ENCODE results near the gene ARHGAP45. TPM values are rescaled to one million over a fixed set of nuclear protein-coding genes. Genes with fewer than 3 reads are reported as not detected.

ARHGAP45 gene
- total RNA-seq, 1 donor from 2014 or later: 3.2 TPM

DNA sequence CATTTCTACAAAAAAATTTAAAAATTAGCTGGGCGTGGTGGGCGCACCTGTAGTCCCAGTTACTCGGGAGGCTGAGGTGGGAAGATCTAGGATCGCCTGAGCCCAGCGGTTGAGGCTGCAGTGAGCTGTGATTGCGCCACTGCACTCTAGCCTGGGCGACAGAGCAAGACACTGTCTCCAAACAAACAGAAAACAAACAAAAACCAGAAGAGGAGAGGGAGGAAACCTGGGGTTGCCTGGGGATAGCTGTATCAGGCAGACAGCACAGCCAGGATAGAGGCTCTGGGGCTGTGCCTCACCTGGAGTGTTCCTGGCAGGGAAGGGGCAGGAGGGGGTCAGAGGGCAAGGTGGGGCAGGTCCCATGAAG is 30.8 kb downstream of the ARHGAP45 start:
- Mint-ChIP-seq H3K27me3 (ENCODE audit: low read depth) (no peaks in the 10 kb centered on the region), H3K9me3 (no peaks in the 10 kb centered on the region), H3K36me3 (no peaks in the 10 kb centered on the region), H3K27ac (peak overlapping the region; percentile 31), H3K4me1 (peaks cover 33% of the 10 kb centered on the region), H3K4me3 (peak overlapping the region; percentile 20)
- no peak for DNase-seq (ENCODE audit: low spot score in 2 of 2, unreplicated experiment in 2 of 2)
- TF ChIP-seq CTCF (IDR thresholded peaks at IDR 0.05; ENCODE audit: unreplicated experiment): no peak

DNA sequence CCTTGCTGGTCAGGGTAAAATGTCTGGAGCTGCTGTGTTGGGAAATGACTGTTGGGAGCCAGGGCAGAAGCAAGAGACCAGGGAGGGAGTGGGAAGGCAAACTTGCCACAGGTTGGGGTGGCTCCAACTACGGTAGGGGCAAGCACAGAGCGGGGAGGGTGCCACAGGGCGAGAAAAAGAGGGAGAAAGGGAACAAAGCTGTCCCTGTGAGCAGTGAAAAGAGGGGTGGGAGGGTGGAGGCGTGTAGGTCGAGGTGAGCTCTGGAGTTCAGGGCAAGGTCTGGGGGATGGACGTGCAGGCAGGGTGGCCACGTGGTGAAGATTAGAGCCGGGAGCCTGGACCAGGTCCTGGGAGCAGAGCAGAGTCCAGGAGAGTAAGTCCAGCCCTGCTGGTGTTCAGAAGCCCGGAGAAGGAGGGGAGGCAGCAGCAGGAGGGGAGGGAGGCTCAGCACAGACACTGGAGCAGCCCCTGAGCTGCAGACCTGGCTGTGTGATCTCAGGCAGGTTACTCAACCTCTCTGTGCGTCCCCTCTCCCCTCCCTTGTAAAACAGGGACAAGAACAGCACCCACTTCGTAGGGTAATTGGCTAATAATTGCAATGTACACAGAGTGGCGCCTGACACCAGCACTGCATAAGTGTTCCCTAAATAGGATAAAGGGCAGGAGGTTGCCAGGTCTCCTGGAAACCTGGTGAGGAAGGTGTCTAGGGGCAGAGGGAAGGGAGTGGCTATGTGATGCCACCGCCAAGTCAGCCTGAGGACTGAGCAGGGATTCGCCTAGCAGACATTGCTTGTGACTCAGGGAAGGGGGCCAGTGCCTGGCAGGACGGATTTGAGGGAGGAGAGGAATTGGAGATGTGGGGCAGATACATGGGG is 31.4 kb downstream of the ARHGAP45 start:
- TF ChIP-seq CTCF (IDR thresholded peaks at IDR 0.05; ENCODE audit: unreplicated experiment): no peak
- Mint-ChIP-seq H3K4me3 (no peak overlapping the region), H3K9me3 (no peaks in the 10 kb centered on the region), H3K27ac (peak overlapping the region; percentile 31), H3K4me1 (peaks cover 32% of the 10 kb centered on the region), H3K36me3 (no peaks in the 10 kb centered on the region), H3K27me3 (ENCODE audit: low read depth) (no peaks in the 10 kb centered on the region)
- no peak for DNase-seq (ENCODE audit: low spot score in 2 of 2, unreplicated experiment in 2 of 2)

DNA sequence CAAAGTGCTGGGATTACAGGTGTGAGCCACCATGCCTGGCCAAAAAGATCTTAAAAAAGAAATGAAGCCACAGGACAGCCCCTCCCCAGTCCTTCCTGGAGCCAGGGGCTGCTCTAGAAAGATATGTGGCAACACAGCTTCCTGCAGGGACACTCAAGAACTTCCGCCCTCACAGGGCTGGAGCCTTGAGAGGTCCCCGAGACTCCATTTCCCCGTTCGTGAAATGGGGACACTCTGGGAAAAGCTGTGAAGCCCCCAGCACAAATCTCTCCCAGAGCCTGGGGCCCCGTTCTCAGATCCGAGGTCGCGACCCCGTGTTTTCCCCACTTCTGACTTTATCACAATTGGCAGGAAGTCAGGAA is 34.4 kb downstream of the ARHGAP45 start:
- H3K27ac Mint-ChIP-seq: peak overlapping the region; percentile 89
- no peak for DNase-seq (ENCODE audit: low spot score in 2 of 2, unreplicated experiment in 2 of 2)
- peaks cover 25% of the 10 kb centered on the region for H3K4me1 Mint-ChIP-seq
- no peaks in the 10 kb centered on the region for H3K36me3 Mint-ChIP-seq
- no peaks in the 10 kb centered on the region for H3K9me3 Mint-ChIP-seq
- TF ChIP-seq CTCF (IDR thresholded peaks at IDR 0.05; ENCODE audit: unreplicated experiment): no peak
- H3K4me3 Mint-ChIP-seq: no peak overlapping the region
- H3K27me3 Mint-ChIP-seq (ENCODE audit: low read depth): no peaks in the 10 kb centered on the region

GRCh38 chr19:1102407-1103131 is 35.6 kb downstream of the ARHGAP45 start:
- Mint-ChIP-seq H3K36me3 (no peaks in the 10 kb centered on the region), H3K4me3 (no peak overlapping the region), H3K4me1 (peaks cover 28% of the 10 kb centered on the region), H3K27ac (peak overlapping the region; percentile 92), H3K9me3 (no peaks in the 10 kb centered on the region), H3K27me3 (ENCODE audit: low read depth) (no peaks in the 10 kb centered on the region)
- no peak for TF ChIP-seq CTCF (IDR thresholded peaks at IDR 0.05; ENCODE audit: unreplicated experiment)
- no peak for DNase-seq (ENCODE audit: low spot score in 2 of 2, unreplicated experiment in 2 of 2)

DNA sequence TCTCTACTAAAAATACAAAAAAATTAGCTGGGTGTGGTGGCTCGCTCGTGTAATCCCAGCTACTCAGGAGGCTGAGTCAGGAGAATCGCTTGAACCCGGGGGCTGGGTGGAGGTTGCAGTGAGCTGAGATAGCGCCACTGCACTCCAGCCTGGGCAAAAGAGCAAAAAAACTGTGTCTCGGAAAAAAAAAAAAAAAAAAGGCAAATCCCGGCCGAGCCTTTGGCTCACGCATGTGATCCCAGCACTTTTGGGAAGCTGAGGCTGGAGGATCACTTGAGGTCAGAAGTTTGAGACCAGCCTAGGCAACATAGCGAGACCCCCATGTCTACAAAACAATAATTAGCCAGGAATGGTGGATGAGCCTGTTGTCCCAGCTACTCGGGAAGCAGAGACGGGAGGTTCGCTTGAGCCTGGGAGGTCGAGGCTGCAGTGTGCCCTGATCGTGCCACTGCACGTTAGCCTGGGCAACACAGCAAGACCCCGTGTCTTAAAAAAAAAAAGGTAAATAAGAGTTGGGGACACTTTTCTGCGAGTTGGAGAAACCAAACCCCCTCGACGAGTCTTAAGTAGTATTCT is 36.3 kb downstream of the ARHGAP45 start:
- peaks cover 28% of the 10 kb centered on the region for H3K4me1 Mint-ChIP-seq
- H3K4me3 Mint-ChIP-seq: peak overlapping the region; percentile 57
- no peak for TF ChIP-seq CTCF (IDR thresholded peaks at IDR 0.05; ENCODE audit: unreplicated experiment)
- H3K27me3 Mint-ChIP-seq (ENCODE audit: low read depth): no peaks in the 10 kb centered on the region
- DNase-seq (ENCODE audit: low spot score in 2 of 2, unreplicated experiment in 2 of 2): no peak
- no peaks in the 10 kb centered on the region for H3K9me3 Mint-ChIP-seq
- H3K27ac Mint-ChIP-seq: peak overlapping the region; percentile 92
- H3K36me3 Mint-ChIP-seq: no peaks in the 10 kb centered on the region

Measured in mesothelial cell of epicardium (in vitro differentiated cells).